ENCODE results near the gene PLA2G4D.
"Not testable (repeated sequence)": the region's sequence is repeated elsewhere in the genome, so short reads cannot be mapped to it uniquely, and the experiment has no call there.

The PLA2G4D gene

GRCh38 chr15:42091753-42092397, 2.5 kb downstream of the PLA2G4D start:
- H3K27me3 Mint-ChIP-seq = peaks cover 13% of the 10 kb centered on the region
- not testable (repeated sequence) for H3K27ac Mint-ChIP-seq; H3K36me3 Mint-ChIP-seq; DNase-seq (ENCODE audit: low spot score in 2 of 2); H3K4me1 Mint-ChIP-seq; ATAC-seq (ENCODE audit: low read depth); H3K9me3 Mint-ChIP-seq; H3K4me3 Mint-ChIP-seq

- Mint-ChIP-seq H3K36me3 (no peaks in the 10 kb centered on the region), H3K9me3 (no peaks in the 10 kb centered on the region), H3K4me3 (no peak overlapping the region), H3K4me1 (no peaks in the 10 kb centered on the region), H3K27ac (no peak overlapping the region), H3K27me3 (peaks cover 12% of the 10 kb centered on the region)
- DNase-seq (ENCODE audit: low spot score in 2 of 2) (no peak), ATAC-seq (ENCODE audit: low read depth) (no peak)
Measured at GRCh38 chr15:42090781-42091180, 3.6 kb downstream of the PLA2G4D start.

GRCh38 chr15:42090370-42090769, 4.0 kb downstream of the PLA2G4D start:
- Mint-ChIP-seq H3K27ac (no peak overlapping the region), H3K36me3 (no peaks in the 10 kb centered on the region), H3K4me1 (no peaks in the 10 kb centered on the region), H3K9me3 (no peaks in the 10 kb centered on the region), H3K27me3 (peaks cover 12% of the 10 kb centered on the region), H3K4me3 (no peak overlapping the region)
- no peak for DNase-seq (ENCODE audit: low spot score in 2 of 2)
- no peak for ATAC-seq (ENCODE audit: low read depth)

GRCh38 chr15:42089942-42090341, 4.4 kb downstream of the PLA2G4D start:
- DNase-seq (ENCODE audit: low spot score in 2 of 2) = no peak
- no peaks in the 10 kb centered on the region for H3K9me3 Mint-ChIP-seq
- H3K27me3 Mint-ChIP-seq = peaks cover 12% of the 10 kb centered on the region
- no peak overlapping the region for H3K27ac Mint-ChIP-seq
- no peak for ATAC-seq (ENCODE audit: low read depth)
- no peak overlapping the region for H3K4me3 Mint-ChIP-seq
- no peaks in the 10 kb centered on the region for H3K36me3 Mint-ChIP-seq
- H3K4me1 Mint-ChIP-seq = no peaks in the 10 kb centered on the region

- no peaks in the 10 kb centered on the region for H3K9me3 Mint-ChIP-seq
- H3K4me1 Mint-ChIP-seq = peaks cover 5% of the 10 kb centered on the region
- peaks cover 14% of the 10 kb centered on the region for H3K27me3 Mint-ChIP-seq
- ATAC-seq (ENCODE audit: low read depth) = no peak
- H3K4me3 Mint-ChIP-seq = no peak overlapping the region
- no peaks in the 10 kb centered on the region for H3K36me3 Mint-ChIP-seq
- no peak overlapping the region for H3K27ac Mint-ChIP-seq
- DNase-seq (ENCODE audit: low spot score in 2 of 2) = no peak
Measured at GRCh38 chr15:42088801-42089640, 5.3 kb downstream of the PLA2G4D start.

GRCh38 chr15:42087926-42088800, 6.2 kb downstream of the PLA2G4D start:
- no peak overlapping the region for H3K4me3 Mint-ChIP-seq
- no peaks in the 10 kb centered on the region for H3K9me3 Mint-ChIP-seq
- H3K27ac Mint-ChIP-seq = no peak overlapping the region
- no peaks in the 10 kb centered on the region for H3K36me3 Mint-ChIP-seq
- ATAC-seq (ENCODE audit: low read depth) = no peak
- H3K4me1 Mint-ChIP-seq = peaks cover 5% of the 10 kb centered on the region
- DNase-seq (ENCODE audit: low spot score in 2 of 2) = no peak
- H3K27me3 Mint-ChIP-seq = peaks cover 16% of the 10 kb centered on the region

DNA sequence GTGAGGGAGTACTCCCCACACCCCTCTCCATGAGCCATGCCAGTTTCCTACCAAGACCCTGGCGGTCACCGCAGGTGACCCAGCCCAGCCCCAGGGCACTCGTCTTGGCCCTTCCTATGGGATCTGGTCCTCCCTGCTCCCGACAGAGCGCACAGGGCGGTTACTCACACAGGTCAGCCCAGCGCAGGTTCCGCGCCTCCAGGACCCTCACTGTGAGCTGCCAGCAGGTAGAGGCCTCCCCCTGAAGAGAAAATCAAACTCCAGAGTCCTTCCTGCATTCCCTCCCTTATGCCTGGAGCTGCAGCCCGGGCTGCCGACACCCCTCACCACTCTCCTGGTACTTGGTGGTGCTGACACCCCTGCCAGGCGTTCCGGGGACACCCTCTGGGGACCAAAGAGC, 6.9 kb downstream of the PLA2G4D start:
- no peaks in the 10 kb centered on the region for H3K9me3 Mint-ChIP-seq
- H3K36me3 Mint-ChIP-seq = no peaks in the 10 kb centered on the region
- DNase-seq (ENCODE audit: low spot score in 2 of 2) = no peak
- H3K27me3 Mint-ChIP-seq = peaks cover 18% of the 10 kb centered on the region
- ATAC-seq (ENCODE audit: low read depth) = no peak
- peaks cover 5% of the 10 kb centered on the region for H3K4me1 Mint-ChIP-seq
- no peak overlapping the region for H3K27ac Mint-ChIP-seq
- no peak overlapping the region for H3K4me3 Mint-ChIP-seq

DNA sequence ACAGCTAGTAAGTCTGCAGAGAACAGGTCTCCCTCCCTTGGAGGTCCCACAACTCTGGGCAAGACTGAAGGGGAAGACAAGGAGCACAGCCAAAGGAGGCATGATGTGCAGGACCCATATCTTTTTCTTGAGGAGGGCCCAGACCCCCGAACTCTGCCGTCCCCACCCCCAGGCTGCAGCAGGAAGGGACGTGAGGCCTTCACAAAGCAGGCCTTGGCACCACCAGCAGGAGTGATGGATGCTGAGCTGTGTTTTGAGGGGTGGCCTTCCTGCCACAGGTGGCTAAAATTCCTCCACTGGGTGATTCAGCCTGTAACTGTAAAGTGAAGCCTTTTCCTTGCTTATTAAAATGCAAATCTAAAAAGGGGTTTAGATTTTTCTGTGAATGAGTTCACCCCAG, 8.6 kb downstream of the PLA2G4D start:
- peaks cover 19% of the 10 kb centered on the region for H3K27me3 Mint-ChIP-seq
- ATAC-seq (ENCODE audit: low read depth) (no peak), DNase-seq (ENCODE audit: low spot score in 2 of 2) (no peak)
- H3K4me3 Mint-ChIP-seq = no peak overlapping the region
- peaks cover 5% of the 10 kb centered on the region for H3K4me1 Mint-ChIP-seq
- H3K27ac Mint-ChIP-seq = no peak overlapping the region
- no peaks in the 10 kb centered on the region for H3K9me3 Mint-ChIP-seq
- no peaks in the 10 kb centered on the region for H3K36me3 Mint-ChIP-seq

DNA sequence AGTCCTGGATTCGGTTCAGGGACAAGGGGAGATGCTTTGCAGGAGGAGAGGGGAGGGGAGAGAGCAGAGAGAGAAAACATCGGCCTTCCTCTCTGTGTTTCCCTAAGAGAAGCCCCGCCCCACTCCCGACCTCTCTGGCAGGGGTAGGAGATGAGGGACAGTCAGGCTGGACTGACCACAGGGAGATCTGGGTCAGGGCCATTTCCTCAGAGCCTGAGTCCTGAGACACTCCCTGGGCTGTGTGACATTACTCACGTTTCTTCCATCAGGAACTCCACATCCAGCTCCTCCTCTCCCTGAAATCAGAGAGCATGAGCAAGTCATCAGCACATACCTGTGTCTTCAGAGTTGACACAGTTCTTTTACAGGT, 9.1 kb downstream of the PLA2G4D start:
- Mint-ChIP-seq H3K9me3 (no peaks in the 10 kb centered on the region), H3K4me3 (no peak overlapping the region), H3K27me3 (peaks cover 19% of the 10 kb centered on the region), H3K36me3 (no peaks in the 10 kb centered on the region), H3K27ac (no peak overlapping the region), H3K4me1 (peaks cover 5% of the 10 kb centered on the region)
- DNase-seq (ENCODE audit: low spot score in 2 of 2) (no peak), ATAC-seq (ENCODE audit: low read depth) (no peak)

DNA sequence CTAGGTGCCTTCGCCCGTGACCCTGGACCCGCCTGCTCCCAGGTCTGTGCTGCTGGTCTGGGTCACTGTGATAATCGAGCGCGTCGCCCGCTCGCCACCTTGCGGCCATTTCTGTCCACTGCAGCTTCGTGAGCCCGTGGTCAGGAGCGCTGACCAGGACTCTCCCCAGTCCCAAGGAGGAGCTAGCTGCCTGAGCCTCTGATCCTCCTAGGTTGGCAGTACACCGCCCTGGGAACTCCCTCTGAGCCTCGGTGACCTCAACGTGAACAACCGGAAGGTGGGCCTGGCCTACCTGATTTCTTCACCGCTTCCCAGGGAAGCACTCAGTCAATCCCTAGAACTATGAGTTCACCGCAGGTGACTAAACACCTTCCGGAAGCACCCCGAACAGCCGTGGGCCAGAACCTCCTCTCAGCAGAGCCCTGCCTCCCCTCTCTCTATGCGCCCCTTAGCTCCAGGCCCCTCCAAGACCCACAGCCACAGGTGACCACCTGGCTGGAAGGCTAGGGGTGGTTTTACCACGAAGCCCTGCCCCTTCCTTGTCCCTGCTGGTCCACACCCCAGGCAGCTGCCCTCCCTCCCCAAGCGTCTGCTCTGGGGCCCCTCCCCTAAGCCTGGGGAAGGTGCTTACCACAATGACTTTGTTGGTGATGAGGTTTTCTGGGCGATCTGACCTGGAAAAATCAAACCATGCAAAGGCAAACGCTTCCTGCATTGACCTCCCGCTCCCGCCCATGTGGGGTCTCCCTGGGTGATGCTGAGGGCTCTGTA, 9.7 kb downstream of the PLA2G4D start:
- peaks cover 5% of the 10 kb centered on the region for H3K4me1 Mint-ChIP-seq

GRCh38 chr15:42083916-42084315, 10.4 kb downstream of the PLA2G4D start:
- no peaks in the 10 kb centered on the region for H3K36me3 Mint-ChIP-seq
- DNase-seq (ENCODE audit: low spot score in 2 of 2) = no peak
- ATAC-seq (ENCODE audit: low read depth) = no peak
- no peak overlapping the region for H3K27ac Mint-ChIP-seq
- H3K4me3 Mint-ChIP-seq = no peak overlapping the region
- peaks cover 18% of the 10 kb centered on the region for H3K27me3 Mint-ChIP-seq
- peaks cover 5% of the 10 kb centered on the region for H3K4me1 Mint-ChIP-seq
- H3K9me3 Mint-ChIP-seq = no peaks in the 10 kb centered on the region

More for the DNA sequence above, 9.7 kb downstream of the PLA2G4D start:
- Mint-ChIP-seq H3K27me3 (peaks cover 21% of the 10 kb centered on the region), H3K36me3 (no peaks in the 10 kb centered on the region), H3K9me3 (no peaks in the 10 kb centered on the region), H3K4me3 (no peak overlapping the region), H3K27ac (no peak overlapping the region)
- DNase-seq (ENCODE audit: low spot score in 2 of 2) (peak; percentile 38 to 51), ATAC-seq (ENCODE audit: low read depth) (peak; percentile 70)

DNA sequence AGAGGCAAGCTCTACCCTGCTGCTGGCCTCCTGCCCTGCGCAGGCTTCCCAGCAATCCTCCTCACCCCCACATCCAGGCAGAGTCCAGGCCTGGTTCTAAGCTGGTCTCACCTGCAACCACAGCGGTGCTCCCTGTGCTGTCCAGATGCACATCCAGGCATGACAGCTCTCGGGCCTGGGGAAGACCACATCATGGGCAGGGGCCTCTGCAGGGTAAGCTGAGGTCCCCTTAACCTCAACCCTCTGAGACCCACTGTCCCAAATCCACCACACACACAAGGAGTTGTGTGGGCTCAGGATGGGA, 10.8 kb downstream of the PLA2G4D start:
- Mint-ChIP-seq H3K4me3 (no peak overlapping the region), H3K4me1 (peaks cover 5% of the 10 kb centered on the region), H3K36me3 (no peaks in the 10 kb centered on the region), H3K27me3 (peaks cover 17% of the 10 kb centered on the region), H3K9me3 (no peaks in the 10 kb centered on the region), H3K27ac (no peak overlapping the region)
- ATAC-seq (ENCODE audit: low read depth) (no peak), DNase-seq (ENCODE audit: low spot score in 2 of 2) (no peak)

DNA sequence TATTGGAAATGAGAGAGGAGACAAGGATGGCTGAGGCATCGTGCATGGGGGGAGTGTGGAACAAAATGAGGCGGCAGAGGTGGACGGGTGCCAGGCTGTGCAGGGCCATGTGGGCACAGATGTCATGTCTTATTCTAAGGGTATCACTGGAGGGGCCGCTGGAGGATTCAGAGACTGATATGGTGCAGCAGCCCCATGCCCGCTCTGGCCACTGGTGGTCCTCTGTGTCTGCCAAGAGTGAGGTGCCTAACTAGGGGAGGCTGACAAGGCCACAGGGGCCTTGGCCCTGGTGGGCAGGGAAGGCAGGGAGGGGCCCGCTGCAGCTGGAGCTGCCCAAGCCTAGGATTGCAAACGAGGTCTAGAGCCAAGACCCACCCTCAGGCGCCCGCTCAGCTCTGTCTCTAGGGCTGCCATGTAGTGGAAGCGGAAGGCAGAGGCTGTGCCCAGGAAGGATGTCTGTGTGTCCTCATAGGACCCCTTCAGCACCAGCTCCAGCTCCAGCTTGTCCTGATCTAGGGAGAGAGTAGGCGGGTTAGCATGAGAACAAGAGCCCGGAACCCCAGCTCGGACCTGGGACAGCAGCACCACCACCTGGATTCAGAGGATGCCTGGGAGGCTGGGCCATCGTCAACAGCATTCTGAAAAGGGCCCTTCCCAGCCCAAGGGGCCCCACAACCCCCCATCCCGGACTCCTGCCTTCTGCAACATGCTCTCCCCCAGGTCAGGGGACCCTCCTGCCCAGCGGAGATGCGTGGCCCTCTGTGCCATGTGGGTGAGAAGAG, 11.3 kb downstream of the PLA2G4D start:
- no peaks in the 10 kb centered on the region for H3K9me3 Mint-ChIP-seq
- no peak overlapping the region for H3K4me3 Mint-ChIP-seq
- no peak overlapping the region for H3K27ac Mint-ChIP-seq
- no peaks in the 10 kb centered on the region for H3K36me3 Mint-ChIP-seq
- peaks cover 16% of the 10 kb centered on the region for H3K27me3 Mint-ChIP-seq
- ATAC-seq (ENCODE audit: low read depth) (no peak), DNase-seq (ENCODE audit: low spot score in 2 of 2) (no peak)
- peaks cover 5% of the 10 kb centered on the region for H3K4me1 Mint-ChIP-seq
